GM21576 (cell line): ENCODE results near the gene PLA2G3.
"Not testable (repeated sequence)": the region's sequence is repeated elsewhere in the genome, so short reads cannot be mapped to it uniquely, and the experiment has no call there.

Experiments
- ATAC-seq: cut with Tn5 transposase; IDR thresholded peaks from one replicate; pipeline ENCODE4 v1.9.1; 2021; ENCODE audit warnings: mild to moderate bottlenecking, moderate library complexity; ENCODE audit not compliant: unreplicated experiment

The PLA2G3 gene

DNA sequence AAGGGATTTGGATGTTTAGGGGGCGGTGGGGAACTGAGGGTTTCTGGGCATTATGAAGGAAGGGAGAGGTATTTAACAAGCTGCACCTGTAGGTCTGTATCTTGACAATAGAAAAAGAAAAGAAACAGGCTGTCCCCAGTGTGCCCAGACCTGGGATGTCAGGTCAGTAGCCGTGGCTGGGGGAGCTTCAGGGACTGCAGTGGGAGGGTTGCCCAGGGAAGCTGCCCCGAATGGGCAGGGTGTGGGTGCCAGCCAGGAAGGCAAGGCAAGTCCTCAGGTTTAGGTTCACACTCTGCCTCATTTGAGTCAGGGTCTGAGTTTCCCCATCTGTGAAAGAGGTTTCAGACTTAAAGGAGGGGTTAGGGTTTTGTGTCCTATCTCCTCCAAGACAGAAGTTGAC lies 16.0 kb downstream of the PLA2G3 start:
- ATAC-seq: no peak

DNA sequence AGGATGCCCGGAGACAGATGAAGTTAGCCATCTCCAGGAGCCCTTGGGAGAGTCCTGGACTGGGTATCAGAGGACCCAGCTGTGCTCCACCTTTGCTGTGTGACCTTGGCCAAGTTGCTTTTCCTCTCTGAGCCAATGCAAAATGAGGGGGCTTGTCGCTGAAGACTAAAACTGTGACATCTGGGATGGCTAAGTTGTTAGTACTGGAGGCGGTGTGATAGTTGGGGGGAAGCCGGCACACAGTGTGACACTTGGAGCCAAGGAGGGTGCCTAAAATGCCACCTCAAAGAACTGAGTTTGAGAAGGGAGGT lies 17.1 kb downstream of the PLA2G3 start:
- no peak for ATAC-seq

DNA sequence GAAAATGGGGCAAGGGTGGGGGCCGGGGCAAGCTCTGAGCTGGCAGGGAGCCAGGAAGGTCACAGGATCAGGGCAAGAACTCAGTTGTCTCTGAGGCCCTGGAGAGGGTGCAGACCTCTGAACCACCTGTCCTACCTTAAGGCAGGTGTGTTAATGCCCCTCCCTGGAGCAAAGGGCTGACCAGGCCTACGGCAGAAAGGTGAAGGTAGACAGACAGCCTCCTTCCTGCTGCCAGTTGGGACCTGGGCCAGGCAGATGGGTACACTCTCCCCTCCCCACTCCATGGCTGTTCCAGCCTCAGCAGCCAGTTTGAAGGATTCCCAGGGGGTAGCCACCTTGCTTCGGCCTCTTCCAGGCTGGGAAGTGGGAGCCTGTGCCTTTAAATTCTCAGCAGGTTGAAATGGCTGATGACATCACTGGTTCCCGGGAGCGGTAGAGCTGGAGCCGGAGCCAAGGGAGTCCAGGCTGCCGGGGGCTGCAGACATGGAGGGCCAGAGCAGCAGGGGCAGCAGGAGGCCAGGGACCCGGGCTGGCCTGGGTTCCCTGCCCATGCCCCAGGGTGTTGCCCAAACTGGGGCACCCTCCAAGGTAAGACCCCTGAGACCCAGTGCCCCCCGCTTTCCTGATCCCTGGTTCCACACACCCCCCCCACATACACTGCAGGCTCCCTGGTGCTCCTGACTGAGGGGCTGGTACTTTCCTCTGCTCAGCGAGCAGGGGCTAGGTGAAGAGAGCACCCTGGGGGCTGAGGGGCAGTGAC lies 17.6 kb downstream of the PLA2G3 start, which contains the start of gene INPP5J:
Gene INPP5J, plus strand, starts transcription at position 435 of the 760 bp plus-strand sequence. Its CDS starts 49 bp downstream, at position 484.
- no peak for ATAC-seq

DNA sequence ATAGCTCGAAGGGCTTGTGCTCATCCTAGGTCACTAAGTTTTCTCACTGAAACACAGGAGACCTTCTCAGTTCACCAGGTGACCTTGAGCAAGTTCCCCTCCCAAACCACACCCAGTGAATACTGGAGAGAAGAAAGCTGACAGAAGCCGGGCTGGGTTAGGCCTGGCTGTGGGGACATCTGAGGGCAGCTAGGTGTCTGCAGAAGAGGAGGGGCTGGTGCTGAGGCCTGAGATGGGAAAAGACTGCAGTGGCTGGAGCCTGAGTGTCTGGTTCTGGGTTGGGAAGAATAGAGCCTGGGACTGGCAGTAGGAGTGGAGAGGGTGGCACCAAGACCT lies 18.1 kb downstream of the PLA2G3 start:
- no peak for ATAC-seq

DNA sequence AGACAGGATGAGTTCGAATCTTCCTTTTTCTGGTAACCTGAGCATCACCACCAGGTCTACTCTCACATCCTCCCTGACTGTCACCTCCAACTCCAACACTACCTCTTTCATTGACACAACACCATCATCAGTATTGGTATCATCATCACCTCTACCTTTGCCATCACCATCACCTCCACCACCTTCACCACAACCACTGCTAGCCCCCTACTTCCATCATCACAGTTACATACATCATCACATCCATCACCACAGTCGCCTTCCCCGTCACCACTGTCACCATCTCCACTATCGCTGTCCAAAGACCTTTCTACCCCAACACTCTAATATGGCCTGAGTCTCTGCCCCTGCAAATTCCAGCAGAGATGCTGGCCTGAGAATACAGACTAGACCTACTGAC lies 18.9 kb downstream of the PLA2G3 start:
- ATAC-seq: no peak

DNA sequence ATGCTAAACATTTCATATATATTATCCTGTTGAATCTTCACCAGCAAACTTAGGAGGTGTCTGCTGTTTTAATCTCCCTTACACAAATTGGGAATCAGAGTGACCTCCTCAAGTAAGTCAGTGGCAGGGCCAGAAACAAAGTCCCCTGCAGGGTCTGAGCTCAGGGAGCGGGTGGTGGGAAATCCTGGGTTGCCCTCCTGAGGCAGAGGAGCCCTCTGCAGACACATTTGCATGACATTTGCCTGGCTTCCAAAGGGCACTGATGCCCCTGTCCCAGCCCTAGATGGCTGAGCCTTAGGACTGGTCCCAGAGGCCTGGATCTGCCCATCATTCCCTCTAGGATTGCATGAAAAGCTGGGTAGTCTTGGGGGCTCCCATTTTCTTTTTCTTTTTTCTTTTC lies 19.7 kb downstream of the PLA2G3 start:
- ATAC-seq: no peak

DNA sequence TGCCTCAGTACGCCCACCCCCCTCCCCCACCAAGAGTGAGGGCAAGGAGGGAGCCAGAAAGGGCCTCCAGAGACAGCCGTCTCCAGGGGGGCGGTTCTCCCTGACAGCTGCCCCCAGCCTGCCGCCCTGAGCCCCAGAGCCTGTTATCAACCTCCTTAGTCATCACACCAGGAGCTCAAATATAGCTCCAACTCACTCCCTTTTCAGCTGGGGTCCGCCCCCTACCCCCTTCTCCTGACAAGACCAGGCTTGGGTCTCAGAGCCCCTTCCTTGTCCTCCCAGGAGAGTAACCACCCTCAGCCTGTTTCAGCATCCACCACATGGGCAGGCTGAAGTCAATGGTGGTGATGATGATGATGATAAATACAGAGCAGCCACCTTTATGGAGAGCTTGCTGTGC lies 20.1 kb downstream of the PLA2G3 start:
- no peak for ATAC-seq

DNA sequence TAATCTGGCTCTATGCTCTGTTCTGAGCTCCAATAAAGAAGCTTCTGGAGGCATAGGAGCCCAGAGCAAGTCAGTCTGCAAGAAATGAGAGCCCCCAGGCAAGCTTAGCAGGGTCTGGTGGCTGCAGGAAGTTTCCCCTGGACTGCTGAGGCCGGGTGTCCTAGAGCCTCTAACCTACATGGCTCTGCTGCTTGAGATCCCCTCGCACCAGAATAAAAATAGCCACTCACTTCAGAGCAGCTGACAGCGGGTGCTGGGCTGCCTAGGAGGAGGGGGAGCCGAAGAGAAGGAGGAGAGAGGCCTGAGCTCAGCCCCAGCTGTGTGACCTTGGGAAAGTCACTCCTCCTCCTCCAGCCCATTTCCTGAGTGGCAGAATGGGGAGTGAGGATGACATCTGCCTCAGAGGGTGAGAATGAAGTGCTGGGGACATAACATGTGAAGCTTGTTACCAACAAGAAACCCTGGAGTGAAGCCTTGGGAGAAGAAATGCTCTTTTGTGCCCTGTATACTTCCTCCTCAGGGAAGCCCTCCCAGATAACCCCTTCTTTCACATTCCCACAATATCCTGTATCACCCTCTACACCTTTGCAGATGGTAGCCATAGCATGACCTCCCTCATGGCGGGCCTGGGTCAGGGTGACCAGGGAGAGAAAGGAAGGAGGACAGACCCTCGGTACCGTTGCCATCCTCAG lies 21.1 kb downstream of the PLA2G3 start:
- ATAC-seq: no peak

DNA sequence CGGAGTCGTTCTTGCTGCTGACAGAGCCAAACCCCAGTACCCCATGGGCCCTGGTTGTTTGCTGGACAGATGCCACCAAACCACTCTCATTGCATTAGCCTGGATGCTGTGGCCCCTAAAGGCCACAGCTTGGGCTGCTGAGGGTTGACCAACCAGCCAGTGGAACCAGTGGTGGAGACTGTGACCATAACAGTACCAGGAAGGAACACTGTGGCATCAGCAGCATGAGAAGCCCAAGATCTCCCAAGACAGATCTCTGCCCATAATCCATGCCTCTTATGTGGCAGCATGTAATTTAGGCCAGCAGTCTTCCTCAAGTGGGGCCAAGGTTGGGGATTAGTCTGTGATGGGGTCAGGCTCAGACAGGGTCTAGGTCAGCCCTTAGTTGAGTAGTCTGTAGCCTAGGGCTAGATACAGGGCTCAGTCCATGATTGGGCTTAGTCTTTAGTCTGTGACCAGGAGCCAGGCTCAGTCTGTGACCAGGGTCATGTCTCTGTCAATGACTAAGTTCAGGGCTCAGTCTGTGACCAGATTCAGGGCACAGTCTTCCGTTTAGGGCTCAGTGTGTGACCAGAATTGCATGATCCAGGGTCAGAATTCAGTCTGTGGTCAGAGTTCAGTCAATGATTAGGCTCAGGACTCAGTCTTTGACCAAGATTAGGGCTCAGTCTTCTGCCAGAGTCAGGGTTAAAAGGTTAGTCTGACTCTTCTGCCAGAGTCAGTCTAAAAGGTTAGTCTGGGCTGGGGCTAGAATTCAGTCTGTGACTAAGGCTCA lies 22.1 kb downstream of the PLA2G3 start:
- ATAC-seq: no peak

DNA sequence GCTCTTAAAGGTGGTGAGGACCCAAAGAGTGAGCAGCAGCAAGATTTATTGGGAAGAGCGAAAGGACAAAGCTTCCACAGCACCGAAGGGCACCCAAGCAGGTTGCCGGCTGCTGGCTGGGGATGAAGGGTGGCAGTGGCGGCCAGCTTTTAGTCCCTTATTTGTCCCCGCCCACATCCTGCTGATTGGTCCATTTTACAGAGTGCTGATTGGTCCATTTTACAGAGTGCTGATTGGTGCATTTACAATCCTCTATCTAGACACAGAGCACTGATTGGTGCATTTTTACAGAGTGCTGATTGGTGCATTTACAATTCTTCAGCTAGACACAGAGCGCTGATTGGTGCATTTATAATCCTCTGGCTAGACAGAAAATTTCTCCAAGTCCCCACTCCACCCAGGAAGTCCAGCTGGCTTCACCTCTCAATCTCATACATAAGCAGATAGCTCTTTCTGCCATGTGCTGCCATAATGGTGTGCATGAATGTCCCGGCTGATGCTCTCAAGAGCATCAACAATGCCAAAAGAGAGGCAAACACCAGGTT lies 27.7 kb downstream of the PLA2G3 start:
- not testable (repeated sequence) for ATAC-seq

DNA sequence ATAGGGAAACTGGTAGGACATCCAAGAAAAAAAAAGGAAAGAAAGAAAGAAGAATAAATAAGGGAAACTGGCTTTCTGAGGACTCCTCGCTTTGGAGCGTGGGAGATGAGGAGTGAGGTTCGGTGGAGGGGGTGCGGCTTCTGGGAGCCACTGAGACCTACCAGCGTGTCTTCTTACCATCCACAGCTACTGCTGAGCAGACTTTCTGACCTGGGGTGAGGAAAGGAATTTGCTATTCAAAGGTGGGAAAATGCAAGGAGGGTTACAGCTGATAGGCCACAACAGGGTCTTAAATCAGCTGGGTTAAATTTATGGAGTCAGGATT lies 32.5 kb downstream of the PLA2G3 start:
- ATAC-seq: peak; percentile 8

DNA sequence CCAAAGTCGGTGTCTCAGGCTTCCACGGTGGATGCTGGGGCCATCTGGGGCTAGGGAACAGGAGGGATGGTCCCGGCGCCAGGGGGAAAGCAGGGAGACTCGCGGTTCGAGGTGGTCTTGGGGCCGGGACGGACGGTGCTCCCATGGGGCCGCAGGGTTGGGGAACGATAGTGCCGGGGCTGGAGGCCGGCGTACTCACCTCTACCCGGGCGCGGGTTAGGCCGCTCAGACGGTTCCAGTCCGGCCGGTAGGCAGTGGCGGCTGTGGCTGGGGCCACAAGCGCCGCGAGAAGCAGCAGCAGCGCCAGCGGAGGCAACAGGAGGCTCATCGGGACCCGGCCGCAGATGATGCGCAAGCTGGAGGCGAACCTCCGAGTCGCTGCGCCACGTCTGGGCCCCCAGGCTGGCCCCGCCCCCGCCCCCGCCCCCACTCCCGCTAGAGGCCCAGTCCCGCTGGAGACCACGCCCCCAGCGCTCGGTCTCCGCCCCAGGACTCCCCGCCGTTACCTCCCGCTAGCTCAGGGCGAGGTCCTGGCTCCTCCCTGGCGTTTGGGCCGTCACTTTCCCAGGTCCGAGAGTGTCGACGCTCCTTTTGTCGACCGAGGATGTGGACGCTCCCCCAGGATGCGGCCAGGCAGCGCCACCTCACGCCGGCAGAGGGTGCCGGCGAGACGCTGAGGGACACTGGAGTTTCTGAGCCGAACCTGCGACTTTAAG lies 33.0 kb downstream of the PLA2G3 start, which contains the start of gene SELENOM:
Gene SELENOM, minus strand, starts transcription at position 391 of the 716 bp plus-strand sequence. Its CDS starts 63 bp downstream, at position 328.
- peak; percentile 80 for ATAC-seq

DNA sequence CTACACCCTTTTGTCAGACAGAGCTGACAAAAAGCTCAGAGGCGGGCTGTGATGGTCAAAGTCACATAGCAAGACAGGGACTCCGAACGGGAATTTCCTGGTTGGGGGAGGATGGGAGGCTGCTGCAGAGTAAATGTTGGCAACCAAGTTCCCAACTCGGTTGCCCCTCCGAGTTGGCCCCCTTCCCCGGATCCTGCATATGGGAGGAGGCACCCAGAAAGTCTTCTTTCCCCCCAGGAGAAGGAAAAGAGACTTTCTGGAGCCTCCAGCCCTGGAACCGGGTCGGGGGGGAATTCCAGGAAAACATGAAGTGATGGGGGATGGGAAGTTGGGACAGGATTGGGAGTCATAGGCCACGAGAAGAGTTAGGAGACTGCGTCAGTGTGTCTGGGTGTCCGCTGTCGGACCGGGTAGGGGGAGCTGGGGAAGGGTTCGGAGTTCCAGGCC lies 33.6 kb downstream of the PLA2G3 start:
- ATAC-seq: no peak

DNA sequence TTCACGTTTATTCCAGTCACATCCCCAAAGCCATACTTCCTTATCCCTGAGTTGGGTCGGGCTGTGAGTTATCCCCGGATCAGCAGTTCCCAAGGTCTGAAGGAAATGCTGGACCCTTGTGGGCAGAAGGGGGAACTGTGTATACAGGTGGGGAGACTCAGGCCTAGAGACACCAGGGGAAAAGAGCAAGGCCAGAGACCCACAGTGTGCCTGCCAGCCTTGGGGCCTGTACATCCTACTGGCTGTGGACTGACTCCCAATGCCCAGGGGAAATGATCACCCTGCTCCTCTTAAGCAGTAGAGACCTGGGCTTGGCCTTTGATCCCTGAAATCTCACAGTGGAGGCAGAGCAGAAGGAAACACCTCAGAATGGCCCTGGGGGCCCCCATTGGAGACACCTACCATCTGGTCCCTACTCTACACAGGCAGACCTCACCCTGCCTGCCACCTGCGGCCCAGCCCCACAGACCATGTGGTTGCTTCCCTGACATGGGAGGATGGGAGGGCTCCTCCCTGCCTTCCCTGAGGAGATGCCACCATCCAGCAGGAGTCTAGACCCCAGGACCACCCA lies 34.2 kb downstream of the PLA2G3 start:
- no peak for ATAC-seq

DNA sequence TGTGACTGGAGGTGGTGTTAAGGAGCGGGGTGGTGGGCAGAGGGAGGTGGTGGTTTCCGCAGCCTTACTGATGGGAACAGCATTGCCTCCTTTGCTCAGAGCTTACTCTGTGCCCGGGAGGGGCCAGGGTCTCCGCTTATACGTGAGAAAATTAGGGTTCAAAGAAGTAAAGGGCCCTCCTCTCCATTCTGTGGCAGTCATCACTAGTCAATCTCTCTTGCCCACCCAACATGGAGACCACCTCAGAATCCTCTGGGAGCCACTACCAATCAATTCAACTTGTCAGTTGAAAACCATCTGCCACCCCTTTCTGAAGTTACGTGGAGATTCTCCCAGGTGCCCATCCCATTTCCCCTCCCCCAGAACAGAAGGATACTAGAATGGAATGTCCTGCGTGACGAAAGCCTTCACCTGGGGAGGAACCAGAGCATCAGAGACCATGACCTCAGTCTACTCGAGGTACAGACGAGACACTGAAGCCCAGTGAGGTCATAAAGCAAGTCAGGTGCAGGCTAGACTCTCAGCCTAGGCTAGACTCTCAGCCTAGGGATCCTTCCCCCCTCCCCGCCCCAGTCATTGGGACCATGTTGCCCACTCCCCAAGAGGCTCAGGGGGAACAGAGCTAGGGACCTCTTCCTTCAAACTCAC lies 34.9 kb downstream of the PLA2G3 start:
- ATAC-seq: no peak

DNA sequence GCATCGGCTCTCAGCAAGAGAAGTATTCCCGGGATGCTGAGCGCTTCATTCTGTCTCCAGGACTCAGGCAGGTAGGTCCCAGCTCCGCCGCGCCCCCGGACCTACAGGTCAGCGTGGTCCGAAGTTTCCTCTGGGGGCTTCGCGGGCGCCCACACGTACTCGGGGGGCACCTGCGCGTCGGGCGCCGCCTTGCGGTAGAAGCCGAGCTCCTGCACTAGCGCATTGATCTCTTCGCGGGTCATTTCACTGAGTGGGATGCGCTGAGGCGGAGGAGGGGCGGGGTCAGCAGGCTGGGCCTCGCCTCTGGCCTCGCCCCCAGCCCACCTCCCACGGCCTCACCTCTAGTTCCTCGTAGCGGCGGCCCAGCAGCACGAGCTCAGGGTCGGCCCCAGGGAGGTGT lies 35.4 kb downstream of the PLA2G3 start:
- ATAC-seq: no peak

DNA sequence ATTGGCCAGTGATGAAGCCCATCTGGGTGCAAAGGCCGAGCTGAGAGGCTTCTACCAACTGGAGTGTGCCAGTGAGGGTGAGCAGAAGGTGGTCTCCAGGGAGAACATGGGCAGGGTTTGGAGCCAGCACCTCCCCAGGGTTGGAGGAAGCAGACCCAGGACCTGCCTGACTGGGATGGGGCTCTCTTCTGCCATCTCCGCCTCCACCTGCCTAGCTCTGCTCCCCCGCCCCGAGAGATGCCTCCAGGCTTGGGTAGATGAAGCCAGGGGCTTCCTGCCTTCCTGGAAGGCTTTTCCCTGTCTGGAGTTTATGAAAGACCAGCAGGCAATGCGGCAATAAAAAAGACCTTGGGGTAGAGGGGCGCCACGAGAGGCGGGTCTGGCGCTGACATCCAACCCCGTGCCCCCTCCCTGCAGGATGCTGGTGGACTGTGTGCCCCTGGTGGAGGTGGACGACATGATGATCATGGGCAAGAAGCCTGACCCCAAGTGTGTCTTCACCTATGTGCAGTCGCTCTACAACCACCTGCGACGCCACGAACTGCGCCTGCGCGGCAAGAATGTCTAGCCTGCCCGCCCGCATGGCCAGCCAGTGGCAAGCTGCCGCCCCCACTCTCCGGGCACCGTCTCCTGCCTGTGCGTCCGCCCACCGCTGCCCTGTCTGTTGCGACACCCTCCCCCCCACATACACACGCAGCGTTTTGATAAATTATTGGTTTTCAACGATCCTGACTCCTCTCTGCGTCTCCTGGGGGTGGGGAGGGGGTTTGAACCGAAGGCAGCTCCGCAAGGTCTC lies 36.2 kb downstream of the PLA2G3 start:
- no peak for ATAC-seq

DNA sequence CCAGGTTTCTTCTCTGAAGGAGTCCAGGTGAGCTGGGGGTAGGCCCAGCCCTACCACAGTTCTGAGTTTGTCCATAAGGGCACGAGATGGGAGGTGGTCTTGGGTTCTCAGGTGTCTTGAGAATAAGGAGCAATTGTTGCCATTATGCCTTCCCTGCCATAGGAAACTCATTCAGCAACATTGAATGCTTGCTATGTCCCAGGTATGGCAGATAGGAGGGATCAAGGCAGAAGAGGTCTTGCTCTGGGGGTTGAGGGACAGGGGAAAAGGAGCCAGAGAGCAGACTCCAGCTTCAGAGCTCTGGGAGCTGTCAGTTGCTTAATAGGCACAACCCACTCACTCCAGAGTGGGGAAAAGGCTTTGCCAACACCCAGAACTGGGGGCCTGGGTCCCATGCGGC lies 37.2 kb downstream of the PLA2G3 start:
- ATAC-seq: no peak

DNA sequence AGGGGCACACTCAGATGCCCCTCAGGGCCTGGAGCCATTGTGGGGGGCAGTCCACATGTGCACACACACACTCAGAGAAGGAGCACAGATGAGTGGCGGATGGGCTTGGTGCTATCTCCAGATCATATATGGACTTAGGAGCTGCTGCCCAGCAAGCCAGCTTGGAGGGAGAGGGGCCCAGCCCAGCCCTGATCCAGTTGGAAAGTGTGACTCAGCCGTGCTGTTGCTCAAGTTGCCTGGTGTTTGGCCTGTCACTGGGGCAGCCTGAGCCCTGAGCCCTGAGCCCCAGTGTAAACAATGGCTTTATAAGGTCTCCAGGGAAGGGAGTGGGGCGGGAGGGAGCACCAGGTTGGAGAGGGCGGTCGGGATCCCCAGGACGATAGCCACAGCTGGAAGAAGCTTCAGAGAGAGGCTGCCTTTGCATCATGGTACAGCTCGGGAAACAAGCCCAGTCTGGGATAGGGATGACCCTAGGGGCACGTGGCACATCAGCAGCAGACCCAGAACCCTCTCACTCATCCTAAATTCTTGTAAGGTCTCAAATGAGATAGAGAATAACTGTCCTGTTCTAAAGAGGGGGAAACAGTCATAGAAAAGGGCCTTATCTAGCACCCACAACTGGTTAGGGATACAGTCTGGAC lies 37.7 kb downstream of the PLA2G3 start:
- ATAC-seq: no peak
